Stimulated activated CD4-positive, alpha-beta T cell treated with anti-CD3 and anti-CD28 coated beads, Interleukin-1b, Interleukin-23, amount 100 ng/mL, for 4 hours (primary cell): ENCODE results near the gene CATSPERD.
A peak's percentile ranks its signal among the peaks of the same experiment; 100 is the strongest.

Source experiments
- DNase-seq, 2 donors: peaks; one replicate each; pipeline ENCODE4 v3.0.0-alpha.2; 2020; ENCODE audit warnings: low read depth in 2 of 2

CATSPERD gene

GRCh38 chr19:5782945-5783919 is 62.8 kb downstream of the CATSPERD start:
- no peak for DNase-seq

- DNase-seq, result no peak
Observed at GRCh38 chr19:5784581-5785147, 64.2 kb downstream of the CATSPERD start, which contains the start of gene PRR22. PRR22 (minus strand) TSS chr19:5784746; CDS start chr19:5784660, 86 bp downstream.

GRCh38 chr19:5785423-5785822 is 65.0 kb downstream of the CATSPERD start:
- no peak for DNase-seq

GRCh38 chr19:5786593-5787408 is 66.4 kb downstream of the CATSPERD start:
- DNase-seq, result no peak

- DNase-seq, result no peak
Observed at GRCh38 chr19:5787409-5788182, 67.2 kb downstream of the CATSPERD start.

- no peak for DNase-seq
Observed at GRCh38 chr19:5788422-5788821, 68.0 kb downstream of the CATSPERD start.

GRCh38 chr19:5789351-5789761 is 68.9 kb downstream of the CATSPERD start:
- DNase-seq, result no peak

GRCh38 chr19:5789886-5790558 is 69.6 kb downstream of the CATSPERD start:
- DNase-seq, result no peak

- peak; percentile 93 to 94 for DNase-seq
Observed at GRCh38 chr19:5790559-5791520, 70.4 kb downstream of the CATSPERD start, which contains the start of gene DUS3L. DUS3L (minus strand) TSS chr19:5791163; CDS start chr19:5791141, 22 bp downstream.

GRCh38 chr19:5792224-5792623 is 71.8 kb downstream of the CATSPERD start:
- DNase-seq, result no peak

GRCh38 chr19:5793188-5793587 is 72.8 kb downstream of the CATSPERD start:
- no peak for DNase-seq

- no peak for DNase-seq
Observed at GRCh38 chr19:5795382-5795919, 75.0 kb downstream of the CATSPERD start.

- DNase-seq, result no peak
Observed at GRCh38 chr19:5798244-5798643, 77.8 kb downstream of the CATSPERD start.

- DNase-seq, result no peak
Observed at GRCh38 chr19:5799247-5800241, 79.1 kb downstream of the CATSPERD start.

- no peak for DNase-seq
Observed at GRCh38 chr19:5800361-5801270, 80.2 kb downstream of the CATSPERD start.

GRCh38 chr19:5801796-5802619 is 81.6 kb downstream of the CATSPERD start:
- no peak for DNase-seq
